ENCODE measurements around the gene ZRANB3.
"Not testable (repeated sequence)": the region's sequence is repeated elsewhere in the genome, so short reads cannot be mapped to it uniquely, and the experiment has no call there.

ZRANB3 gene

GRCh38 chr2:135485441-135485840 is 45.6 kb downstream of the ZRANB3 start:
- no peak for DNase-seq

GRCh38 chr2:135475128-135475527 is 55.9 kb downstream of the ZRANB3 start:
- no peak for DNase-seq

GRCh38 chr2:135473567-135473966 is 57.5 kb downstream of the ZRANB3 start:
- DNase-seq: no peak

- no peak for DNase-seq
Measured at GRCh38 chr2:135471106-135471505, 59.9 kb downstream of the ZRANB3 start.

GRCh38 chr2:135457279-135457678 is 73.7 kb downstream of the ZRANB3 start:
- DNase-seq: no peak

GRCh38 chr2:135456835-135457234 is 74.2 kb downstream of the ZRANB3 start:
- no peak for DNase-seq

- no peak for DNase-seq
Measured at GRCh38 chr2:135456431-135456830, 74.6 kb downstream of the ZRANB3 start.

GRCh38 chr2:135454608-135455007 is 76.4 kb downstream of the ZRANB3 start:
- DNase-seq: no peak

GRCh38 chr2:135453027-135453426 is 78.0 kb downstream of the ZRANB3 start:
- DNase-seq: not testable (repeated sequence)

GRCh38 chr2:135451966-135452365 is 79.1 kb downstream of the ZRANB3 start:
- no peak for DNase-seq

GRCh38 chr2:135443013-135443412 is 88.0 kb downstream of the ZRANB3 start:
- not testable (repeated sequence) for DNase-seq

- DNase-seq: not testable (repeated sequence)
Measured at GRCh38 chr2:135435155-135435554, 95.9 kb downstream of the ZRANB3 start.

GRCh38 chr2:135424849-135425248 is 106.2 kb downstream of the ZRANB3 start:
- DNase-seq: no peak

- DNase-seq: no peak
Measured at GRCh38 chr2:135422898-135423297, 108.1 kb downstream of the ZRANB3 start.

- DNase-seq: no peak
Measured at GRCh38 chr2:135411646-135412045, 119.4 kb downstream of the ZRANB3 start.

- DNase-seq: no peak
Measured at GRCh38 chr2:135409436-135409835, 121.6 kb downstream of the ZRANB3 start.

- not testable (repeated sequence) for DNase-seq
Measured at GRCh38 chr2:135396259-135396658, 134.8 kb downstream of the ZRANB3 start.

- no peak for DNase-seq
Measured at GRCh38 chr2:135386993-135387392, 144.0 kb downstream of the ZRANB3 start.

GRCh38 chr2:135378591-135378990 is 152.4 kb downstream of the ZRANB3 start:
- no peak for DNase-seq

GRCh38 chr2:135373702-135374101 is 157.3 kb downstream of the ZRANB3 start:
- DNase-seq: no peak

- no peak for DNase-seq
Measured at GRCh38 chr2:135349941-135350340, 181.1 kb downstream of the ZRANB3 start.

GRCh38 chr2:135348096-135348704 is 182.8 kb downstream of the ZRANB3 start:
- DNase-seq: not testable (repeated sequence)

GRCh38 chr2:135337071-135337470 is 193.9 kb downstream of the ZRANB3 start:
- no peak for DNase-seq

GRCh38 chr2:135335256-135335655 is 195.8 kb downstream of the ZRANB3 start:
- DNase-seq: no peak

GRCh38 chr2:135327146-135327545 is 203.9 kb downstream of the ZRANB3 start:
- DNase-seq: no peak
